SW480 (cell line): ENCODE data around the gene GARNL3.

Source experiments
- DNase-seq: peaks from one replicate; pipeline ENCODE4 v3.0.0-alpha.2; 2016; ENCODE audit warnings: low spot score

GARNL3 gene

GRCh38 chr9:127277770-127278169 is 13.2 kb downstream of the GARNL3 start:
- no peak for DNase-seq

GRCh38 chr9:127278372-127278771 is 13.8 kb downstream of the GARNL3 start:
- DNase-seq: no peak

DNA sequence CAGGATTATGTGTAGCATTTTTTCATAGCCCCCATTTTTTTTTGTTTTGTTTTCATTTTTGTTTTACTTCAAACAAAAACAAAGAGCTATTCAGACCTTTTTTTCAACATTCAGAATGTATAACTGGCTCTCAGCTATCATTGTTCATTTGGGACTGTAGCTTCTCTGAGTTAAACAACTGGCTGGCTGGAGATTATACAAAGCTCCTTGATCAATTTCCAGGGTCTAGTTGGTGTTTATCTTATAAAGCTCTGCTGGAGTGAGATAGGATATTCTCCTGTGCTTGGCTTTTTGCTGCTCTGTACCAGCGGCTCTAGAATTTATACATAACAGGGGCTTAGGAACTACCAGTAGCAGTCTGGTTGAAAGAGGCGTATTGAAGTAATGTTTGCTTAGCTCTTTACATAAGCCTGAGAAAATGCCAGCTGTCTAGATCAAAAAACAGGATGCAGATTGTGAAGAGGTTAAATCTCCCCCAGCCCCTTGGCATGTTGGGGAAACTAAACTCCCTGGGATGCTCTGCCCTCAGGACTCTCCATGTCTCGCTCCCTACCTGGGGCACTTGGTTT is 15.2 kb downstream of the GARNL3 start:
- no peak for DNase-seq

DNA sequence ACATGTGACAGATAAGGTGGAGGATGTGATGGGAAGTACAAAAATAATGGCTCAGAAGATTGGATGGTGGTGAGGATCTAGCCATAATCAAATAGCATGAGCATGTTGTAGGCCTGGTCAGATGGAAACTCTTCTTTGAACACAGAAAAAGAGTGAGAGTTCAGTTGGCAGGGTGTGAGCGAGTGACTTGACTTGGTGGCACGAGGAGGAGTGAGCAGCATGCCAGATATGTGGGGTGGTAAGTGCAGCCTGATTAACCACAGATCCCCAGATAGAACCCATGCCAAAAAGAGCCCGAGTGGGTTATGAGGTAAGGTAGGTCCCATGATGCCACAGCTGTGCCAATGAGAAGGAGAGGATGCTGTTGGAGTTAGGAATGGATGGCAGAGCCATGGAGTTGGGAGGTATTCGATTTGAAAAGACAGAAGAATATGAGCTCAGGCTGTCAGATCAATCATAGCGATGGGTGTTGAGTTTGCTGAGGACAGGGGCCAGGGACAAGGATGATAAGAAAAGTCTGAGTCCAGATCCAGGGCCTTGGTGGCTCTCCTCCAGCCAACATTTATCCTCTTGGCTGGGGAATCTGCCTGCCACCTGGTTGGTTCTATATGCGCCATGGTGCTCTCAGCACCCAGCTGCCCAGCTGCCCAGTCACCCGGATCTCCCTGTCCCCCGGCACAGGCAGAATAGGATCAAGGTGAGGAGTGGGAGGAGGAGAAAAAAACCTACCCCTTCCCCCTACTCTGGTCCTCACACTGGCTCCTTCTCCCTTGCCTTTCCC is 16.5 kb downstream of the GARNL3 start:
- no peak for DNase-seq

- no peak for DNase-seq
Observed at GRCh38 chr9:127281891-127282290, 17.3 kb downstream of the GARNL3 start.

DNA sequence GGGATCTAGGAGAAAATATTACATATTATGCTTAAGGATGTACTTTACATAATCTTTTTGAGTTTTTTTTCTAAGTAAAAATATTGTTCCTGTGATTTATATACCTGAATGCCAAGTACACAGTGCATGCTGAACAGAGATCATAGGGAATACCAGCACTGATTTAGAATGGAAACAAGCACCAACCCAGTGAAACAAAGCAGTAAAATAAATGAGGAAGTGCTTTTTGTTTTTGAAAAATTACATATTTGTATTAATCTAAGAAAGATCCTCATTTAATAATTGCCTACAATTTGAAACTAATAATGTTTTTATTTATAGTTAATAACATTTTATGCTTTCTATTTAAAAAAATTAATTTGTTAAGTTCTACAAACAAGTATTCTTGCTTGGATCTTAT is 18.0 kb downstream of the GARNL3 start:
- DNase-seq: no peak

DNA sequence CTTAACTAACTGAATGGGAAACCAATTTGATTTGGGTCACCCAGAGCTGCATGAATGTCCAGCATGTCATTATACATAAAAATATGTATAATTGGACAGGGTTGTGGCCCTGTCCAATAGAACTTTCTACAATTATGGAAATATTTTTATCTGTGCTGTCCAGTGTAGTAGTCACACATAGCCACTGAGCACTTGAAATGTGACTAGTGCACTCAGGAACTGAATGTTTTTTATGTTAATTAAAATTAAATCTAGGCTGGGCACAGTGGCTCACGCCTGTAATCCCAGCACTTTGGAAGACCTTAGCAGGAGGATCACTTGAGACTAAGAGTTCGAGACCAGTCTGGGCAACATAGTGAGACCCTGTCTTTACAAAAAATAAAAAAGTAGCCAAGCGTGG is 18.6 kb downstream of the GARNL3 start:
- DNase-seq: no peak

GRCh38 chr9:127283917-127284497 is 19.4 kb downstream of the GARNL3 start:
- no peak for DNase-seq

GRCh38 chr9:127285965-127286364 is 21.4 kb downstream of the GARNL3 start:
- DNase-seq: no peak

DNA sequence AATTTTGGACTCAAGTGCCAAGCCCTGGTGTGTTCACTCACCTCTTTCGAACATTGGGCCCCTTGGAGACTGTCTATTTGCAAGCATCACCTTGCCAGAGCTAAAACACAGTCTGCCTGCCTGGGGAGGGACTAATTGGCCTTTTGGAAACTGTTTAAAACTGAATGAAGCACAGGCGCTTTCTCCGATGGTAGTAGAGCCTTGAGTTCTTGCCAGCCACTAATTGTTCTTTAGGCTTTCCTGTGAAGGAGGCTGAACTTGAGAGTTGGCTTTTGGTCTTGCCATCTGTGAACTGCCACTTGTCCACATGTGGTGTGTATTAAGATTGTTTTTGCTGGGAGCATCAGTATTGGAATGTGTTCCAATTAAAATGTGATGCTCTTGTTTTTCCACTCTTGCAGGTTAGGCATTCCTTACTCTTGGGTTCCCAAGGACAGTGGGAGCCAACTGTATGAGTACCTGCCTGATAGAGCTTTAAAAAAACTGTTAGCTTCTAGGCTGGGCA is 26.0 kb downstream of the GARNL3 start:
- DNase-seq: no peak

DNA sequence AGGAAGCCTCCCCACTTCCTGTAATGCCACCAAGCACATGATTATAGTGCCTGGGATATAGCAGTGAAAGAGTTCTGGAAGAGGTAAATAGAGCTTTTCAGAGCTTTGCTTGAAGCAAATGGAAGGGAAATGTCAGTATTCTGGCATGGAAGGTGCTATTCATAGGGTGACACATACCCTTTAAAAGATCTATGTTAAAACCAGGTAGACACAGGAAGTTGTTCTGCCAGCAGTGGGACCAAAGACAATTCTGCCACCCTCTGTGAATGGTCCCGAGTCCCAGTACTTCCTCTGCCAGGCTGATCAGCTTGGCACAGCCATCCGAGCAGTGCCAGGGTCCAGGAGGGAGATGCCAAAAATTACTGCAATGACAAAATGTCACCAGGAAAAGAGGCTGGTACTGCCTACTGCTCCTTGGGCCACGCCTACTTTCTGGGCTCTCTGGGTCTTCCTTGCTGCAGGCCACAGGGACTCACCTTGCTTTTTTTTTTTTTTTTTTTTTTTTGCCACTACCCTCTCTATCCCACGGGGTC is 26.7 kb downstream of the GARNL3 start:
- no peak for DNase-seq

DNA sequence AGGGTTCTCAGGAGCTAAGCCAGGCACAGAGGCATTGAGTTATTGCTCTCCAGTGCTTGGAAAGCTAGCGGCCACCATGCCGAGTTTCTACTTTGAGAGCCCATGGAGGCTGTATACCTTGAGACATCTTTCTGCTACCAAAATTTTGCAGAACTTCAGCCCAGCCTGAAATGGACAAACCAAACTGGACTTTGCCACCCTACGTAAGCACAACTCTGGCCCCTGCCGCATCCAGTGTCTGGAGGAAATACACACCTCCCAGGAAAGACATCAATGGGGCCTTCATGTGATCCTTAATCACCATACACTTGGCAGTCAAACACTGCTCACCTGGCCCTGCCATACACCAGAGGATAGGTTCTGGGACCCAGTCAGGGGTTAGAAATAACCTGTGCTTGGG is 27.8 kb downstream of the GARNL3 start:
- DNase-seq: no peak

DNA sequence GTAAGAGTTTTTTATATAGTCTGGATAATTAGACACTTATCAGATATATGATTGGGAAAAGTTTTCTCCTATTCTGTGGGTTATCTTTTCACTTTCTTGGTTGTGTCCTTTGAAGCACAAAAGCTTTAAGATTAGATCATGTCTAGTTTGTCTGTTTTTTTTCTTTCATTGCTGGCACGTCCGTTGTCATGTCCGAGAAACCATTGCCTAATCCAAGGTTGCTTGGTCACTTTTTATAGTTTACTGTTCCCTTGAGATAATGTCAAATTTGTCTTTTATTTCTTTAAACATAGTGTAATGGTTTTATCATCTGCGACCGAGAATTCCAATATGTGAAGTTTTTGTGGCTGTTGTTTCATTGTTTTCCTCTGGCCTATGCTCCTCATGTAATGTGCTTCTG is 28.8 kb downstream of the GARNL3 start:
- DNase-seq: no peak

DNA sequence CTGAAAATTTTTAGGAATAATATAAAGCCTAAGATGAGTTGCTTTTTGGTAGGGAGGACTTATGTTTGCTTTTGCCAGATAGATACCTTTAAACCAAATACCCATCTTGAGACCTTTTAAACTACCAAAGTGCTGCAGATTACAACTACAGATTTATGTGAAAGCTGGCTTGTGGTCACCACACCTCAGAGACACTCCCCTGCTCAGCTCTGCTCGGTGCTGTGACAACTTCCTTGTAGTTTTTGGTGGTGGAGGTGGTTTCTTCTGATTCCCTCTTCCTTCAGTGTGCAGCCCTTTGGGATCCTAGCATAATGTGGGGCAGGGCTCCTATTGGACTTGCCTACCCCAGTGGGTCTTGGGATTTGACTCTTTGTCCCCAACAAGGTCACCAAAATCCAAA is 29.2 kb downstream of the GARNL3 start:
- DNase-seq: no peak

DNA sequence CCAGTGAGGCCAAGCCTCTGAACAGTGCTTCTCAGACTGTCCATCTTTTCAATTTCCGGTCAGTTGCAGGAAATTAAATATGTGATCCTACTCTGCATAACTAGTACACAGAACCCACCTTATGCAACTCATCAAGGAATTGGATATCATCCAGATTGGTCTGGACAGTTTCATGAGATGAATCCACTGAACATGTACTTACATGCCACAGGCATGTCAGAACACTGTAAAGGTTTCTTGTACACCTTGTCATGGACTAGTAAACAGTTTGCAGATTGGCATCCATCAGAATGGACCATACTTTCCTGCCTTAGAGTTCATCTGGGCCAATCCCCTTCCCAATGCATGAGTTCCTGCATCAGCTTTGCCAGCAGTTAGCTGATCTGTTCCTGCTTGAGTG is 30.4 kb downstream of the GARNL3 start:
- no peak for DNase-seq

DNA sequence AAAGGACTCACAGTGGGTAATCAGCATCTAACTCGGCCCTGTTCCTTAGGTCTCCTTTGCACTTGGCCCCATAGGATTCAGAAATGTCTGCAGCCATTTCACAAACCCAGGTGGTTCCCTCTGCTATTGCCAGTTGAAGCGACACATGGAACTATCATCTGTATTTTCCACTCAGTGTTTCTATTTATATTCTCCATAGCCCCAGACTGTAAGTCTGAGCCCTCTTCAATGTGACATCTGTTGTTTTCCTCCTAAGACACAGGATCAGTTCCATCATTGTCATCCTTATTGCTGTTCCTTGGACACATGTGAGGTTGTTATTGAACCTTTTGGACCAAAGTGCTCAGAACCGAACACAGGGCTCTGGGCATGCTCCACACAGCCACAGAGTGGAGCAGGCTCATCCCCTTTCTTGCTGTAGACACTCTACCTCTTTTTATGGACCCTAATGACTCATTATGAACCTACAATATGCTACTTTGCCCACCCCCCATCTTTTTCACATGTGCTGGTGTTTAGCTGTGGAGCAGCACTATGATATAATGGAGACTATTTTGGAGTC is 36.4 kb downstream of the GARNL3 start:
- DNase-seq: no peak

- no peak for DNase-seq
Observed at GRCh38 chr9:127303830-127304229, 39.3 kb downstream of the GARNL3 start.

GRCh38 chr9:127305206-127305837 is 40.7 kb downstream of the GARNL3 start:
- no peak for DNase-seq

DNA sequence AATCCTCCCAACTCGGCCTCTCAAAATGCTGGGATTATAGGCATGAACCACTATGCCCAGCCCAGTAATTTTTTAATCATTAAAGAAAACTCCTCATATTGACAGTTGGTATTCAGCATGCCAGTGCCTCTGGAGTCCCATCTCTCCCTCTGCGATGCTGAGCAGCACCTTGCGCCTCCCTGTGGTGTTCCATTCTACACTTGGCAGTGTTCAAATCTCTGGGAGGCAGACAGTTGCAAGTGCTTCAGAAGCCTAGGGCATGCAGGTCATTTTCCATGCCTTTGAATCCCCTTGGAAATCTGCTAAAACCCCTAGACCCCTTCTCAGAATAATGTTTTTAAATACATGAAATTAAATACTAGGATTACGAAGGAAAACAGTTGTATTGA is 41.3 kb downstream of the GARNL3 start:
- DNase-seq: no peak

DNA sequence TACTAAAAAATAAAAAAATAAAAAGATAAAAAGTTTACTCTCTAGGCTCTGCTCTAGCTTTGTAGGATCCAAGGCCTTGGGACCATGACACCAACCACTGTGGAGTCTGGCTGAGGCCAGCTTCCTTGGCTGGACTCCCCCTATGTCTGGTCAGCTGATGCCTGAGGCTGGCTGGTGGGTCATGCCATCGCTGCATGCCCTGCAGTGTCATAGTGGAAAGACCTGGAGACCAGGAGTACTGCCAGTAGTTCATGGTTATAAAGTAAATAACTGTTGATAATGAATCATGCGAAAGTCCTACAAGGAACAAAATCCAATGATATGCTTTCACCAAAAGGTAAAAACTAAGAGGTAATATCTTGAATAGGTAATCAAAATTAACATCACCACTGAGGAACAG is 43.2 kb downstream of the GARNL3 start:
- no peak for DNase-seq

- DNase-seq: no peak
Observed at GRCh38 chr9:127308652-127309434, 44.3 kb downstream of the GARNL3 start.

GRCh38 chr9:127309715-127310114 is 45.1 kb downstream of the GARNL3 start:
- DNase-seq: no peak
